Left forelimb (tissue), 1 donor: ENCODE measurements around the gene EDDM3A.

Experiments
- DNase-seq: peaks from one replicate; pipeline ENCODE4 v3.0.0-alpha.2; 2018; ENCODE audit warnings: low spot score

Gene EDDM3A

DNA sequence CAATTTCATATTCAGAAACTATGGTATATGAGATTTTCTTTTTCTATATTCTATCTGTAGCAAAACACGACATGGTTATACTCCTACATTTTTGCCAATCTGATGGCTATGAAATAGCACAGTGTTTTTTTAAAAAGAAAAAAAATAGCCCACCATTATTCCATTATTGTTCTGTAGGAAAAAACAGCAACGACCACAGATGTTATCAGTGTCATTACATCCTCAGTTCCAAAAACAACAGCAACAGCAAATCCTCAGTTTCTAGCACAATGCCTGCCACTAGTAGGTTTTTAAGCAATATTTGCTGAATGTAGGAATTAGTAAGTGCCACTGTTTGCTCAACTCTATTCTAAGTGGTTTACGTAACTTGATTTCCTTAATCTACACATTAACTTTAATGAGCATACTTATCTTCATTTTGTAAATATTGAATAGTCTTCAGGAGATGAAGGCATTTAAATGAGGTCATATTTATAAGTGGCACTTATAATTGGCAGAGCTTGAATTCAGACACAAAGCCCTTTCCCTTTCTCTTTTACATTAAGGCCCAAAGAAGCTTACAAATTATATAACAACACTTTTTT lies 43.6 kb downstream of the EDDM3A start:
- DNase-seq = no peak

DNA sequence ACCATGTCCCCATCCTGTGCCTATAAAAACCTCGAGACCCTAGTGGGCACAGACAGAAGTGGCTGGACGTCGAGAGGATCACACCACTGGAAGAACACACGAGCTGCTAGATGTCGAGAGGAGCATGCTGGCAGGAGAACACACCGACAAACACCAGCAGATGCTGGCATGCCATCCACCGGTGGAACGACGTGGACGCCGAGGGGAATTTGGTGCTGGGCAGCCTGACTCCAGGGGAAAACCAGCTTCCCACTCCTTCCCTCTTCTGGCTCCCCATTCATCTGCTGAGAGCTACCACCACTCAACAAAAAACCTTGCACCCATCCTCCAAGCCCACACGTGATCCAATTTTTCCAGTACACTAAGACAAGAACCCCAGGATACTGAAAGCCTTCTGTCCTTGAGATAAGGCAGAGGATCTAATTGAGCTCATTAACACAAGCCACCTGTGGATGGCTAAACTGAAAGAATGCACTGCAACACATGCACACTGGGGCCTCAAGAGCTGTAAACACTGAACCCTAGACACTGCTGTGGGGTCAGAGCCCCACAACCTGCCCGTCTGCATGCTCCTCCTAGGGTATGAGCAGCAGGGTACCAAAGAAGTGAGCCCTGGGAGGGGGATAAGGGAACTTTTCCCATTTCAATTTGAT lies 44.9 kb downstream of the EDDM3A start:
- no peak for DNase-seq

DNA sequence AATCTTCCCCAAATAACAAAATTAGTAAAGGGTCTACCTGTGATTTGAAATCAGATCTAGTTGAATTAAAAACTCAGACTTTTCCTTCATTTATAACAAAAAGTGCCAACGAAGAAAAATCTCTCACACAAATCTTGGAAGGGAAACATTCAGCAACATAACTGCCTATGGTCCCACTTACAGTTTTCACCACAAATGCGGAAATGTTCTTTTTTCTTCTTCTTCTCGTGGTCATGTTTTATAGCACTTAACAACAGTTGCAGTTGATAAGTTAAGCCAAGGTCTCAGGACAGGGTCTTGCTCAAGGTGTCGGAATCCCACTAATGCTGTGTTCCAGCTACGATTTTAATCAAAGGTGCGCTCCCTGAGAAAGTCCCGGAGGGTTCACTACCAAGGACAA lies 45.5 kb downstream of the EDDM3A start:
- DNase-seq = no peak

DNA sequence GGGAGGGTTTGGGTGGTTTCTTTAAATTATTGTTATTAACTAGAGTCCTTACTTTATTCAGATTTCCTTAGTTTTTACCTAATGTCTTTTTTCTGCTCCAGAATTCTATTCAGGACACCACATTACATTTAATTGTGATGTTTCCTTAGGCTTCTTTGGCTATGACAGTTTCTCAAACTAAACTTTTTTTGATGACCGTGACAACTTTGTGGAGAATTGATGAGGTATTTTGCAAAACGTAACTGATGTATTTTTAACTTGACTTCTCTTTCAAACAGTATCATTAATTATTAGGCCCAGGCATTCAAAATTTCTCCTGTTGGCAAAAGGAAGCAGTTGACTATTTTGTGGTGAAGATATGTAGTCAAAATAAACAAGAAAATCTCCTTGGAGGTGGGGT lies 45.9 kb downstream of the EDDM3A start:
- no peak for DNase-seq

DNA sequence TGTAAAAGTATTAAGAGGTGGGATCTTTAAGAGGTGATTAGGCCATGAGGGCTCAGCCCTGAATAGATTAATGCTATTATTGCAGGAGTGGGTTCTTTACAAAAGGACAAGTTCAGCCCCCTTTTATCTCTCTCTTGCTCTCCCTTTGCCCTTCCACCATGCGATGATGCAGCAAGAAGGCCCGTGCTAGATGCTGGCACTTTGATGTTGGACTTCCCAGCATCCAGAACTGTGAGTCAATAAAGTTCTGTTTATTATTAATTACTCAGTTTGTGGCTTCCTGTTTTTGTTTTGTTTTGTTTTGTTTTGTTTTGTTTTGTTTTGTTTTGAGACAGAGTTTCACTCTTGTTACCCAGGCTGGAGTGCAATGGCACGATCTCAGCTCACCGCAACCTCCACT lies 46.9 kb downstream of the EDDM3A start:
- DNase-seq = no peak

DNA sequence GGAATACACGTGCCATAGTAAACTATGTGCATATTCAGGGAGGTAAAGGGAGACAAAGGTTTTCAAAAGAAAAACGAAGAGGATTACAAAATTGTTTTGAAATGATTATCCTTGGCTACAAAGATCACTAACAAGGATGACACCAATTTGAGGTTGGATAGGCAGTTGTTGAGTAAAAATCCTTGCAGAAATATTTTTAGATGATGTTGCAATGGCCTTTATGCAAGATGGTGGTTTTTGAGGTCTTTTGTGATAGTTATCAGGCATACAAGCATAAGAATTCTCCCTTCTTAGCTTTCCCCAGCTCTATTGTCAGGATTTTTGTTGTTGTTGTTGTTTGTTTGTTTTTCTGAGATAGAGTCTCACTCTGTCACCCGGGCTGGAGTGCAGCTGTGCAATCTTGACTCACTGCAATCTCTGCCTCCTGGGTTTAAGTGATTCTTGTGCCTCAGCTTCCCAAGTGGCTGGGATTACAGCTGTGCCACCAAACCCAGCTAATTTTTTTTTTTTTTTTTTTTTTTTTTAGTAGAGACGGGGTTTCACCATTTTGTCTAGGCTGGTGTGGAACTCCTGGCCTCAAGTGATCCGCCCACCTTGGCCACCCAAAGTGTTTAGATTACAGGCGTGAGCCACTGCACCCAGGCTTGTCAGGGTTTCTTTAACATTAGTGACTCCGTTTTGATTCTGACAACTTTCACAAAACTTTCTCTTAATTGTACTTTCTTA lies 49.1 kb downstream of the EDDM3A start:
- no peak for DNase-seq

DNA sequence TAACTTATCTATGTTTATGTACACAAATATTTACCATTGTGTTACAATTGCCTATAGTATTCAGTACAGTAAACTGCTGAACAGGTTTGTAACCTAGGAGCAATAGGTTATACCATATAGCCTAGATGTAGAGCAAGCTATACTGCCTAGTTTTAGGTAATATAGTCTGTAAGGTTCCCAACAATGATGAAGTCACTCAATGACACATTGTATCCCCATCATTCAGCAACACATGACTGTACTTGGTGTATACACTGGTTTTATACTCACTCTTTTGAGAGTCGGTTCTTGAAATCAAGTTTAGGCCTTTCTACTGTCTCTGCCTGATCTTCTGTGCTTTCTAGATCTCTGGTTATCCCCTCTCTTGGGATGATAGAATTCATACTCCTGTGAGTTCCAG lies 51.5 kb downstream of the EDDM3A start:
- no peak for DNase-seq
